Measurements from ENCODE around the gene NR0B2. TPM values are rescaled to one million over a fixed set of nuclear protein-coding genes. Genes with fewer than 3 reads are reported as not detected.
A peak's percentile ranks its signal among the peaks of the same experiment; 100 is the strongest.
"Not testable (repeated sequence)": the region's sequence is repeated elsewhere in the genome, so short reads cannot be mapped to it uniquely, and the experiment has no call there.

The NR0B2 gene
- total RNA-seq, 1 donor: not detected

DNA sequence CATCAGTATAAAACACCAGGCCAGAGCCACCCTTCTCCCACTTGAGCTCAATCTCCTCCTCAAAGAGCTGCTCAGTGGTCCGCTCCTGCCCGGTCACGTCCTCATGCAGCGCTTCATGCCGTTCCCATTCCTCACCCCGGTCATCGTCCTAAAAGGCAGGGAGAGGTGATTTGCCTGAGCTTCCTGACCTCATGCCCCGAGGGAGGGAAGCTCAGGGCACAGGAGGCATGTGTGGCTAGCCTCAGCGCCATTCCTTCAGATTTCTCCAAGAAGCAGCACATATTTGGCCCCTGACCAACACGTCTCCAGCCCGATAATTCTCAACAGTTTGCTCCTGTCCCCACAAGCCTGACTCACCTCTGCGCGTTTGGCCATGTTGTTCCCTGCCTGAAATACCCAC lies 19.5 kb downstream of the NR0B2 start:
- no peak for DNase-seq (ENCODE audit: low read depth in 2 of 3, low spot score in 2 of 3)

DNA sequence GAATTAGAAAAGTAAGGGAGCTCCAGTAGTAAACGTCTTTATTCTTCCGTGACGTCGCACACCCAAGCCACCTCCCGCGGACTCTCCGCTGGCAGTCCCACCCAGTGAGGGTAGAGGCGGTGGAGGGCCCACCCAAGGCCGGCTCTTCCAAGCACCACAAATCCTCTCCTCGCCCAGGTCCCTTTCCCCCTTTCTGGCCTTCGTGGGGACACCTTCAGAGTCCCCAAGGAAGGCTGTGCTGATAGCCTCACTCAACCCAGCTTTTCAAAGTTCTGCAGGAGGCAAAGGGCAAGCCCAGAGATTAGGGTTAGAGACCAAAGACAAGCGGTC lies 23.3 kb downstream of the NR0B2 start:
- no peak for DNase-seq (ENCODE audit: low read depth in 2 of 3, low spot score in 2 of 3)

DNA sequence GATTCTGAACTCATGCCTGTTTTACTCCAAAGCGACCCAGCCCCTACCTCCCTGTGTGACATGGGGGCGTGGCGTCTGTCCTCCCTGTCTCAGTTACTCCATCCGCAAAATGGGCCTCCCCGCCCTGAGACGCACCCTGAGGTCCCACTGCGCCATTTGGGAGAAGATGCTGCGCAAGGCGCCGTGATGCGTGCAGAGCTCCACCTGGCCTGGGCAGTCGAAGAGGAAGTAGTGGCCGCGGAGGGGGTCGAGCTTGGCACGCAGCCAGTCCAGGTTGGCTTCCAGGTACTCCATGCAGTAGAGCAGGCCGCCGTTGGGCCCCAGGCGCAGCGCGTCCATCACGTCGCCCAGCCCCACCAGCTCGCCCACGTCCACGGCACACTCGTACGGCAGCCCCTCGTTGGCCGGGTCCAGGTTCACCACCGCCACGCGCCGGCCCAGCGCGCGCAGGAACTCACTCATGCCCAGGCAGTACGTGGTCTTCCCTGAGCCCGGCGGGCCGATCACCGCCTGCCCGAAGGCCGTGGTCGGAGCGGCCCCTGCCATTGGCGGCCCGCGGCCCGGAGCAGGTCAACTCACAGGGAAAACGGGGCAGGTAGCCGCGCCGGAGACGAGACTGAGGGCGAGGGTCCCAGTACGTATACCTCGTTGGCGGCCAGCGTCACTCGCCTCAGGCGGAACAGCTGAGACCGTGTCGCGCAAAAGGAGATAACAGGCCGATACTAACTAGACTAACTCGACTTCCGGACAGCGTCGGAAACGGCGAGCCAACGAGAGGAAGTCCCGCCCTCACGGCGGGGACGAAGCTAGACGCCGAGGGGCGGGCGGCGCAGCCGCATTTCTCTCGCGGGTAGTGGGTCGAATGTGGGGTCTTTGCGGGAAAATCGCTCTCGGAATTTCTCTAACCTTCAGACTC lies 24.0 kb downstream of the NR0B2 start, which contains the start of gene GPN2:
TSS of gene GPN2 (minus strand) at position 733 of the 916 bp plus-strand sequence. CDS start at position 546, 187 bp downstream.
- DNase-seq (ENCODE audit: low read depth in 2 of 3, low spot score in 2 of 3): peak; percentile 50 to 86 (median 85)

DNA sequence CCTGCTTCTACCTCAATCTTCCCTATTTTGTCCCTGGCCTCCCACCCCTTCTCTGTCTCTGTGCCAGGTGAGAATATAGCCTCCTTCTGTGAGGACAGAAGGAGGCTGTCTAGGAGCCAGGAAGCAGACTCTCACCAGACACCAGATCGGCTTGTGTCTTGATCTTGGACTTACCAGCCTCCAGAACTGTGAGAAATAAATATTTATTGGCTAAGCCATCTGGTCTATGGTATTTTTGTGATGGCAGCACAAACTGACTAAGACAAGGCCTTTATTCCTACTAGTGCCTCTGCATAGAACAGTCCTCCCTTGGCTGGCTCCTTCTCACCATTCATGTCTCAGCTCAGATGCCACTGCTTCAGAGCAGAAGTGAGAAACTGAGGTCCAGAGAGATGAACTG lies 25.5 kb downstream of the NR0B2 start:
- DNase-seq (ENCODE audit: low read depth in 2 of 3, low spot score in 2 of 3): no peak

DNA sequence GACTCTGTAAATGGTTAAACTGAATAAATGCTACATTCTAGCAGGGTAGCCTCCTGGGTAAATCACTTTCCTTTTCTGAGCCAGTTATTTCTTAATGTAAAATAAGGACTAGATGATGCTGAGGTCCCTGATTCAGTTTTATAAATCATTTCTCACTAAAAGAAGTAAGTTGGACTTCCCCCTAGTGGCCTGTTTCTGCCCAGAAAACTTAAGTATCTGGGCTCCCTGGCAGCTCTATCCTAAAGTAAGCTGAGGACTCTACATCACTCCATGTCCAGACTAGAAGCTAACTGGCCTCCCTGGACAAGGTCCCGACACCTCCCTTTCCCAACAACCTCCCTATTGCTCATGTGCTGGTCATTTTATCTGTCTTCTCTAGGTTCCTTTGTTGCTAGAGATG lies 26.6 kb downstream of the NR0B2 start:
- peak in 1 of 3 donors; percentile 59 for DNase-seq (ENCODE audit: low read depth in 2 of 3, low spot score in 2 of 3)

DNA sequence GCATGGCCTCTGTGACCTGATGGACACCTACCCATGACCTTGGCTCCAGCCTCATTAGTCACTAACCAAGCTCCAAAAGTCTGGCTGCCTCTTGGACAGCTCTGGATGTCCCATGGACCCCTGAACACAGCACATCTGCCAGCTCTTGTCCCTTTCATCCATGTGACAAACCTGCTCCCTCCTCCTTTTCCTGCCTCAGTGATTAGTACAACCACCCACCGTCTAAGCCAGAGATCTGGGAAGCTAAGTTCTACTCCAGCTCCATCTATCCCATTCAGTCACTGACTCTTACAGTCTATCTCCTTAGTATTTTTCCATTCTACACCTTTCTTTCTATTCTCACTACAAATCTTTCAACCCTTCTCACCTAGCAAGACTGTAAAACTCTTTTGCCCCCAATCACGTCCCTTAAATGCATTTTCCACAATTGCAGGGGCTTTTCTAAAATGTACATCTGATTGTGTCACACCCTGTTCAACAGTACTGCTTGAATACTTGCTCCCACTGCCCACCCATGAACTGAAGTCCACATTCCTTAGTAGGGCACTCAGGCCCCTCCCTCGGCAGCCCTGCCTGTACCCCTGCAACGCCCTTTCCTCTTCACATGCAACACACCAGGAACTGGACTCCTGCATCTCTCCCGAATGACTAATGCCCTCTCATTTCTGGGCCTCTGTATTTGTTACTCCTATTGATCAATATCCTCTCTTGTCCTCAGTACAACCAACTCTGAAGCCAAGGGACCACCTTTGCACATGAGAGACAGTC lies 30.9 kb downstream of the NR0B2 start:
- DNase-seq (ENCODE audit: low read depth in 2 of 3, low spot score in 2 of 3): no peak

DNA sequence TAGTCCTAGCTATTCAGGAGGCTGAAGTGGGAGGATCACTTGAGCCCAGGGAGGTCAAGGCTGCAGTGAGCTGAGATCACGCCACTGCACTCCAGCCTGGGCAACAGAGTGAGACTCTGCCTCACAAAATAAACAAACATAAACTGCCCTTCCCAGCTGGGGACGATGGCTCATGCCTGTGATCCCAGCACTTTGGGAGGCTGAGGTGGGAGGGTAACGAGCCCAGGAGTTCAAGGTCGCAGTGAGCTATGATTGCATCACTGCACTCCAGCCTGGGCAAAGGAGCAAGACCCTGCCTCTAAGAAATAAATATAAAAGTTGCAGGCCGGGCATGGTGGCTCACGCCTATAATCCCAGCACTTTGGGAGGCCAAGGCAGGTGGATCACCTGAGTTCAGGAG lies 32.2 kb downstream of the NR0B2 start:
- DNase-seq (ENCODE audit: low read depth in 2 of 3, low spot score in 2 of 3): not testable (repeated sequence)

DNA sequence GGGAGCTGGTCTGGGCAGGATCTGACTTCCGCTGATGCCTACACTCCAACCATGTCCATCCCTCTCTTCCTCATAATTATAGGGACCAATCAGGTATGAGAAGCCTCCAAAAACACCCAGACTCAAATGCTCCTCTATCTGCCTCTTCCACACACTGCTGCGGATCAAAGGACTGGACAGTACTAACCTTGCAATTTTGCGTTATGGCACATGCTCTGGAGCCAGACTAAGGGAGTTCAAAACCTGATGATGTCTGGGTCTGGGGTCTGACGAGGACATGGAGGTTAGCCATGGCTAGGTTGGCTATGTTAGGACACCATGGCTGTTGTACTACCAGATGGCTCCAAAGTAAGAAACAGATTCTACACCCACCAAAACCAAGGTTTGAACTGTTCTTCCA lies 34.0 kb downstream of the NR0B2 start:
- DNase-seq (ENCODE audit: low read depth in 2 of 3, low spot score in 2 of 3): no peak

DNA sequence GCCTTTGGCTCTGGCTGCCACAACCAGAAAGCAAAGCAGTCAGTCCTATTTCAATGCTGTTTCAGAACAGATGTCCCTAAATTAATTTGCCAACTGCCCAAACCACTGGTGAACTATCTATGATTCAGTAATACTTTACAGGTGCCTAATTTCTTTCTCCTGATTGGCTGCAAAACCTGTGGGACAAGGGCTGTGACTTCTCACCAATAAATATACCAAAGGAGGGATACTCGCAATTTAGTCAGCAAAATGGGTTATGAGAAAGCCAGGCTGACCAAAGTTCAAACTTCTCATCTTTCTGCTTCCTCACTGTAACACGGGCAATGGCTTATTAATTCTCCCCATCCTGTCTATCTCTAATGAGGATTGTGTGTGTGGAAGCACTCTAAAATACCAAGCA lies 36.4 kb downstream of the NR0B2 start:
- DNase-seq (ENCODE audit: low read depth in 2 of 3, low spot score in 2 of 3): no peak

DNA sequence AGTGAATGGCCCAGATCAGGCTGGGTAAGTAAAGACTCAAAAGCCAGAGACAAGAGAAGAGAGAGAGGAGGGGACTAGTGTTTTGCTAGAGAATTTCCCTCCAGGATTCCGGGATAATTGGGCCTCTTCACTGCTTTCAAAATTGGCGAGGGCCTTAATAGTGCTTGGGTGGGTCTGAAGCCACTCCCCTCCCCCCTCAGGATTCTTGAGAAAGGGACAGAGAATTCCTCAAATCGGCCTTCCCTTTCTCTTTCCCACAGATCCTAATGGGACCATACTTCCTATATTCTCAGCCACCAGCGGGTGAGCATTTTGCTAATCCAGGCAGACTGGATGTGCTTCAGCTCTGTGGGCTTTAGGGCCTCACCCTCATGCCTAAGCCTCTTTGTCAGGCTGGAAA lies 38.9 kb downstream of the NR0B2 start:
- DNase-seq (ENCODE audit: low read depth in 2 of 3, low spot score in 2 of 3): no peak

DNA sequence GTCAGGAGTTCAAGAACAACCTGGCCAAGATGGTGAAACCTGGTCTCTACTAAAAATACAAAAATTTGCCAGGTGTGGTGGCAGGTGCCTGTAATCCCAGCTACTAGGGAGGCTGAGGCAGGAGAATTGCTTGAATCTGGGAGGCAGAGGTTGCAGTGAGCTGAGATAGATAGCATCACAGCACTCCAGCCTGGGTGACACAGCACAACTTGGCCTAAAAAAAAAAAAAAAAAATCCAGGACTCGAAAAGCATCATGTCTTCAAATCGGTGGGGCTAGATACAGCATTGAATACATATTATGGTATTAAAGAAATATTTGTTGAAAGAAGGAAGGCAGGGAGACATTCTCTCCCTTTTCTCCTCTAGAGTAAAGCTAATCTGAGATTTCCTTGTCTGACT lies 40.7 kb downstream of the NR0B2 start:
- DNase-seq (ENCODE audit: low read depth in 2 of 3, low spot score in 2 of 3): not testable (repeated sequence)

DNA sequence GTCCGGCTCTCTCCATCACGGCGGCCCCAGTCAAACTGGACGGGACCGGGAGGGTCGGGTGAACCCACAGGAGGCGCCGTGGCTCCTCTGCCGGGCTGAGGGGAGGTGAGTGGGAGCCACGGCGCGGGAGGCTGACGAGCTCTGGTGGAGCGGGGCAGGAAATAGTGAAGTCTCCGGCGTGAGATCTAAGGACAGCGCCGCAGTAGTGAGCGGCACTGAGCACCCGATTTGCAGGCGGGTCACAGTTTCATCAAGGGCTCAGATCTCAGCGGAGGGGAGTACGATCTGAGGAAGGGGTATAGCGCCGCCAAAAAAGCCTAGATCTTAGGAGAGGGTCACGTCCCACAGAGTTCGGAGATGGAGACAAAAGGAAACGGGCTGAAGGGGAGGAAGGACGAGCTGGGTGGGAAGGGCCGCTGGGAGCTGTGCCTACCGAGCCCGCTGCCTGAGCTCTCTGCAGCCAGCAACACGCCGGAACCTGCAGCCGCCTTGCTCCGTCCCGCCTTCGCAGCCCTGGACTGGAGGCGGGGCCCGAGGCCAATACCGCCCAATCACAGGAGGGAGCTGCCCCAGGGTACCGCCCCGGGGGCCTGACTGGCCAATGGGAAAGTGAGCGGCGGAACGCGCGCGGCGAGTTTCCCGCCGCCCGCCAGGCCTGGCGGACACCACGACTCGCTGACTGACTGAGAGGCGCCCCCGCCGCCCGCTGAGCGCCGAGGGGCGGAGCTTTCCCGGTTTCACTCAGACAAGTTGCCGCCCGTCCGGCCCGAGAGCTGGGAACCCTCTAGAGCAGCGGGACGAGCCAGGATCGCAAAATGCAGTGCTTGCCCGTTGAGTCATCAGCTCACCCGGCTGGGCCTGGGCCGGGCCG lies 48.9 kb downstream of the NR0B2 start:
- DNase-seq (ENCODE audit: low read depth in 2 of 3, low spot score in 2 of 3): peak; percentile 83 to 95 (median 94)

DNA sequence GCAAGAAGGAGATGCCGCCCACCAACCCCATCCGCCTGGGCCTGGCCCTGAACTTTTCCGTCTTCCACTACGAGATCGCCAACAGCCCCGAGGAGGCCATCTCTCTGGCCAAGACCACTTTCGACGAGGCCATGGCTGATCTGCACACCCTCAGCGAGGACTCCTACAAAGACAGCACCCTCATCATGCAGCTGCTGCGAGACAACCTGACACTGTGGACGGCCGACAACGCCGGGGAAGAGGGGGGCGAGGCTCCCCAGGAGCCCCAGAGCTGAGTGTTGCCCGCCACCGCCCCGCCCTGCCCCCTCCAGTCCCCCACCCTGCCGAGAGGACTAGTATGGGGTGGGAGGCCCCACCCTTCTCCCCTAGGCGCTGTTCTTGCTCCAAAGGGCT lies 50.1 kb downstream of the NR0B2 start:
- DNase-seq (ENCODE audit: low read depth in 2 of 3, low spot score in 2 of 3): no peak

DNA sequence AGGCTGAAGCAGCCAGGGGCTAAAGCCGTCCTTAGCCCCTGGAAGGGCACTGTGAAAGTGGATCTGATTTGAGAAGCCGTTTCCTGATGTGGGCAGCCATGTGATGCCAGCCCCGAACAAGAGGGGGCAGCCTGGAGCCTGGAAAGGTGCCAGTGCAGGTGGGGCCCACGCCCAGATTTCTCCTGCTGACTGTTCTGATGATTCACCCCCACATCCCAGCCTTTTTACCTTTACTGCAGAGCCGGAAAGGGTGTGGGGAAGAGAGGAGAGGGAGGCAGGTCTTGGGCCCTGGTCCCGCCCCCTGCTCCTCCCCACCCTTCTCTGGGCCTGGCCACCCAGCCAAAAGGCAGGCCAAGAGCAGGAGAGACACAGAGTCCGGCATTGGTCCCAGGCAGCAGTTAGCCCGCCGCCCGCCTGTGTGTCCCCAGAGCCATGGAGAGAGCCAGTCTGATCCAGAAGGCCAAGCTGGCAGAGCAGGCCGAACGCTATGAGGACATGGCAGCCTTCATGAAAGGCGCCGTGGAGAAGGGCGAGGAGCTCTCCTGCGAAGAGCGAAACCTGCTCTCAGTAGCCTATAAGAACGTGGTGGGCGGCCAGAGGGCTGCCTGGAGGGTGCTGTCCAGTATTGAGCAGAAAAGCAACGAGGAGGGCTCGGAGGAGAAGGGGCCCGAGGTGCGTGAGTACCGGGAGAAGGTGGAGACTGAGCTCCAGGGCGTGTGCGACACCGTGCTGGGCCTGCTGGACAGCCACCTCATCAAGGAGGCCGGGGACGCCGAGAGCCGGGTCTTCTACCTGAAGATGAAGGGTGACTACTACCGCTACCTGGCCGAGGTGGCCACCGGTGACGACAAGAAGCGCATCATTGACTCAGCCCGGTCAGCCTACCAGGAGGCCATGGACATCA lies 50.7 kb downstream of the NR0B2 start, which contains the start of gene SFN:
TSS of gene SFN (plus strand) at position 369 of the 904 bp plus-strand sequence. CDS start at position 433, 64 bp downstream.
- peak in 1 of 3 donors; percentile 19 for DNase-seq (ENCODE audit: low read depth in 2 of 3, low spot score in 2 of 3)

DNA sequence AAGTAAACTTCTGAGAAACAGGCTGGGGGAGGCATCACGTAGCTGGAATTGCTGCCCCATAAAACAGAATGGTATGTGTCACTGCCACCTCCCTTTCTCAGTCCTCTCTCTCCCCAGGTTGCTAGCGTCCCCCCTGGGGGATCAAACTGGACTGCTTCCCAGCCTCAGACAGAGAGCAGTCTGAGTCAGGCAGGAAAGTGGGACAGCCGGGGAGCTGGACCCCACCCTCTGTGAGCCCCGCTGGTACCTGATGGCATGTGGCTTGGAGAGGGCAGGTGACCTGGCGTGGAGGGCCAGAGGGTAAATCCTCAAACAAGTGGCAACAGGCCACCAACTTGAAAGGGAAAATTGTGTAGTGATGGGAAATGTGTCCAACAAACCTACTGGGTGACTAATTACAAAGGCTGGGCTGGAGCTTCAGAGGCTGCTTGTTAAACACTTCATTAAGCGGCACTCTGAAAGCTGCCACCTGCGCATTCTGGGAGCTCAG lies 51.8 kb downstream of the NR0B2 start:
- no peak for DNase-seq (ENCODE audit: low read depth in 2 of 3, low spot score in 2 of 3)
